Measurements from ENCODE around the gene GRIN2A.

Gene GRIN2A

GRCh38 chr16:10130538-10130937, 51.7 kb downstream of the GRIN2A start:
- no peak for DNase-seq (ENCODE audit: low read depth in 2 of 2)

DNA sequence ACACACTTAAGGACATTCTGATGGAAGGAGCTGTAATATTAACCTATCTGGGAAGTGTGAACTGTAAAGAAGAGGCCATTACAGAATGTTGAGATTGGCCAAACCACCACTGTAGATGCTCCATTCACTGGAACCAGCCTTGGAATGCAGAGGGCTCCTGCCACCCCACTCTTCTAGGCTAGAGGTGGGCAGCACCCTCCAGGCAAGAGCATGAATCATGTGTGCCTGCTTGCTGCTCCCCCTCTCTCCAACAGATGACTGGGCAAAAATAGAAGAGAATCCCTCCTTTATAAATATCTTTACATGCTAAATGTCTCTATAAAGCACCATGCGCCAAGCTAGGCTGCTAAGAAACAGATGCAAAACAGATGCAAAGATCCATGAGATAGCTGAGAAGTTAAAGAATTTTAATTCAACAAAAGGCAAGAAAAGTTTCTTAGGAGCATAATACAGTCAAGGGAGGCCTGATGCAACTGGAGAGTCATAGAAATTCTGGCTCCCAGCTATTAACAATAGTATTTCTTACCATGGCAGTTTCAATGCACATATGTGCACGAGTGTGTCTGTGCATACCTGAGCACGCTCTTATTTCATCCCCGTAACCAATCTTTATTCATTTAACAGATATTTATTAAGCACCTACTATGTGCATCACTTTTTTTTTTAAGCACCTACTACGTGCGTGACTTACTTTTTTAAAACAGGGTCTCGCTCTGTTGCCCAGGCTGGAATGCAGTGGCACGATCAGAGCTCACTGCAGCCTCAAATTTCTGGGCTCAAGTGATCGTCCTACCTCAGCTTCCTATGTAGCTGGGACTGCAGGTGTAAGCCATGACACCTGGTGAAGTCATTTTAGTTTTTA, 53.6 kb downstream of the GRIN2A start:
- DNase-seq (ENCODE audit: low read depth in 2 of 2), result no peak

DNA sequence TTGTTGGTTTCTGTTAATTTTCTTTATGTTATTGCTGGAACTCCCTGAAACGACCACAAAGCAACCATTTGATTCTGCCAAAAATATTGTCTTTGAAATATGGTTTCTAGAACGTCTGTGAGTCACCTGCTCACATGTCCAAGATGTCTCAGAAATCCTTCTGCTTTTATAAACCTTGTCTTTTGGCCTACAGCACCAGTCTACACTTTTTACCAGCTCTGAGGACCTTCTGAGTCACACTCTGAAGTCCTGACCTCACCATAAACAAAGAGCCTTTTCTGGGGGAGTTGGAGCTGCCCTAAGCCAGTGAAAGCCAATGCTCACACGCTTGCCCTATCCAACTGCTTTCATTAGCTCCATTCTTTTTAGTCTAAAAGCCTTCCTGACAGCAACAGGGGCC, 55.5 kb downstream of the GRIN2A start:
- no peak for DNase-seq (ENCODE audit: low read depth in 2 of 2)

DNA sequence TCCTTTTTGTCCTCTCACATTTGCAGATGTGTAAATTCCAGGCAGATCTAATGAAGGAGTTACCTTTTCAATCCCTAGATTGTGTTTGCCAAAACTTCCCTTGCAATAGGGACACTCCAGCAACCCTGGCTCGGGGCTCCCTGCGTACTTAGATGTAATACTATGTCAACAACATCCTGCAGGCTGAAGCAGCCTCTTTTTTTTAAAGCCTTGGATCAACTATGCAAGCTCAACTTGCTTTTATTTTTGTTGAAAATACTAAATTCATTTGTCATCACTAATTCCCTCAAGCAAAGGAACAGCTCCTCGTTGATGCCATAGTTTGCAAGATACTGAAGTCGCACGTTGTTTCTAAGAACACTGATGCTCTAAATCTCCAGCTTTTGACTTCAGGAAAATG, 59.1 kb downstream of the GRIN2A start:
- no peak for DNase-seq (ENCODE audit: low read depth in 2 of 2)

DNA sequence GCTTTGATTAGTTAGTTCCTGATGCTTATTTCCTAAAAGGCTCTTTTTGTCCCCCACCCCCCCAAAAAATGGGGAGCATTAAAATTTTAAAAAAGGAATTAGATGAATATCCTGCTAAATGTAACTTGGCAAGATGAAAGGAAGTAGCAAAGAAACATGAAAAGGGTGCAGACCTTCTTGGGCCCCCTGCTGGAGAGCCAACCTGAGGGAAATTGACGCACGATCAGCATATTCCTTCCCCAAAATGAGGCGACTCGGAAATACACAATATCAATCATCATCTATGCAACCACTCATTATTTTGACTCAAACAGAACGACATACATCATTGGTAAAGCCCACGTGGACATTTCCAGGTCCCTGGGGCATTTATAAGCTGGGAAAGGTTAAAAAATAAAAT, 59.7 kb downstream of the GRIN2A start:
- DNase-seq (ENCODE audit: low read depth in 2 of 2), result no peak

DNA sequence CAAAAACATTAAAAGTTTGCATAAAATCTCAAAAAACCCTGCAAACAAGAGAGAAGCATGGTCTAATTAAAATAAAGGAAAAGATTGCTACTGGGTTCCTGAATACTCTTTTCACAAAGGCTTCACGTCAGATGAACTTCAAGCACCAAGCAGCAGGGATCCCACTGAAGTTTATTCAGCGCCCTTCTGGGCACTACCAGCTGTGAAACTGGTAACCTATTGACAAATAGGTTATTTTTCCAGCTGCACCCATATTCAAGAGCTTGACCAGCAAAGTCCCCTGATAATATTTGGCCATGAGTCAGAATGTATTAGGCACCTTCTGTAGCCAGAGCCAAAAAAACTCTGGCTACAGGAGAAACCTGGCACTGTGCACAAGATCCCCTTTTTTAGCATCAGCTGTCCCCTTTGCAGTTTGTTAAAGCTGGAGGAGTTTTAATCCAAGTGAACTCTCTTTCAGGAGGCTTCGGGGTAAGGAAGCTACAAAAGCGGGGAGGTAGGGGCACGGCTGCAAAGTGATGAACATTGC, 60.3 kb downstream of the GRIN2A start:
- no peak for DNase-seq (ENCODE audit: low read depth in 2 of 2)

GRCh38 chr16:10121491-10121890, 60.7 kb downstream of the GRIN2A start:
- DNase-seq (ENCODE audit: low read depth in 2 of 2), result no peak

DNA sequence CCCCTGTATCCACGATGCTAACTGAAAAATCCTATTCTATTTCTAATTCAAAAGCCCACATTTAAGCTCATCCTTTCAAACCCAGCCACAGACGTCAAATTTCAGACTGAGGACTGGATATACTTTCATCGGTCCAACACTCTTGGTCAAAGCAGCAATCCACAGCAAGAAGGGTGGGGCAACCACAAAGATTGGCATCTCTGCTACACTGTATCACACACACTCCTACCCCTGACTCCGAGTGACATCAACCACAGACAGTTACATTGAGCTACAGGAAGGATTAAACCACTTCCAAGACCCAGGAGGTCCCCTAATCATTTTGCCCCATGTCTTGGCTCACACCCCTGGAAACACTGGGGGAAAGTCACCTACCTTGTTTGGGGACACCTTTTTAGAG, 61.3 kb downstream of the GRIN2A start:
- DNase-seq (ENCODE audit: low read depth in 2 of 2), result no peak

DNA sequence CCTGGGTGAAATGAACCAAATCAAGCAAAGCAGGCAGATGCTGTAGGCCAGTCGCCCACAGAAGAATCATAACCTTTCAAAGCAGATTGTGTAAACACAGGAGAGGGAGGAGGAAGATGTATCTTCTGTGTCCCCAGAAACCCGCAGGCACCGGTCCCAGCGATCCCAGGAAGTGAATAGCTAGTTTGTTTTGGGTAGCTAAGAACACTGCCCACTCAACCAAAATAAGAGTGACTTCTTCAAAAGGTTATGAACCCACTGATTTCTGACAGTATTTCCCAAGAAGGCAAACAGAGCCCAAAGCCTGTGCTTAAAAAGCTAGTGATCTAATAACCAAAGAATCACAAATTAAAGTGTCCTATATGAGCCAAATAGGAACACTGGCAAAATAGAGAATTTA, 67.8 kb downstream of the GRIN2A start:
- DNase-seq (ENCODE audit: low read depth in 2 of 2), result no peak

GRCh38 chr16:10113248-10113647, 69.0 kb downstream of the GRIN2A start:
- no peak for DNase-seq (ENCODE audit: low read depth in 2 of 2)

GRCh38 chr16:10112021-10112420, 70.2 kb downstream of the GRIN2A start:
- no peak for DNase-seq (ENCODE audit: low read depth in 2 of 2)

DNA sequence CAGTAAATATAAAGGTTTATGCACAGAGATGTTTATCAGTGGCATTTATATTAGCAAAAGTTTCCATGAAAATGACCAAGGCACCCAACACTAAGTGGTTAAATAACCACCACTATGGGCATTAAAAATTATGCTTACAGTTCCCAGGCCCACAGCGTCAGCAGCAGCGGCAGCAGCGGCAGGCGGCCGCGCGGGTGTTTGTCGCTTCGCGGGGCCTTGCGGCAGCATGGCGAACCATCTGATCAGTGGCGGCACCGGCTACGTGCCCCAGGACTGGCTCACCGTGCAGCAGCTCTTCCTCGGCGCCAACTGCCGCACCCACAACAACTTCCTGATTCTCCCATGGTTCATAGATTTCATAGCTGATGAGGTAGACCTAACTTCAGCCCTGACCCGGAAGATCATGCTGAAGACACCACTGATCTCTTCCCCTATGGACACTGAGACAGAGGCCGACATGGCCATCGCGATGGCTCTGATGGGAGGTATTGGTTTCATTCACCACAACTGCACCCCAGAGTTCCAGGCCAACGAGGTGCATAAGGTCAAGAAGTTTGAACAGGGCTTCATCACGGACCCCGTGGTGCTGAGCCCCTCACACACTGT, 71.0 kb downstream of the GRIN2A start:
- no peak for DNase-seq (ENCODE audit: low read depth in 2 of 2)

DNA sequence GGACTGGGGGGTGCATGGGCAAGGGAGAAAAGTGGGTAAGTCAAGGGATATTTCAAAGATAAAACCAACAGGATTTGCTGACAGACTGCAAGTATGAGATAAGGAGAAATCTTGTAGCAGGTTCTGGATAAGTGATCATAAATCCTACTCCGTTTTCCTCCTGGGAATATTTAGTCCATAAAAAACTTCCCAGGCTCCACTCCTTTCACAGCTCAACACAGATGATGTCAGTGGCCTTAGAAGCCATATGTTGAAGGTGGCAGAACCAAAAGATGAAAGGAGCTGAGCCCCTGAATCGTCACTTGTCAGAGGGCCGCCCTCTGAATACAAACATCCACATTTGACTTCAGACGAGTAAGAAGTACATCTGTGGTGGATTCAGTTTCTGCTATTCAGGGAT, 71.7 kb downstream of the GRIN2A start:
- DNase-seq (ENCODE audit: low read depth in 2 of 2), result no peak

- DNase-seq (ENCODE audit: low read depth in 2 of 2), result no peak
Observed at GRCh38 chr16:10107081-10107480, 75.1 kb downstream of the GRIN2A start.

DNA sequence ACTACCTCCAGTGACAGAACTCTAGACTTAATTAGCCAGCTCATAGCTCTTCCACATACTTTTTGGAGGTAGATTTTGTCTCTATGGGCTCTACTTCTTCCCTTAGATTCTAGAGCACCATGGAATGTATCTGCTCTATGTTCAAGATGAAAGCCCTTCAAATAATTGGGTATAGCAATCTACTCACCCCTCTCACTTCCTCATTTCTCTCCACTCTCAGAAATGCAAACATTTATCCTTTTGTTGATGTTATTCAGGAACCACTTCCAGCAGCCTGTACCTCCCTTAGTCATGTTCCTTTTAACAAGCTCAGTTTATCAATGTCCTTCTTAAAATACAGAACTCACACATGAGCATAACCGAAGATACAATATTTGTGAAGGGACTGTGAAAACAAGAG, 78.5 kb downstream of the GRIN2A start:
- no peak for DNase-seq (ENCODE audit: low read depth in 2 of 2)

- no peak for DNase-seq (ENCODE audit: low read depth in 2 of 2)
Observed at GRCh38 chr16:10103118-10103517, 79.1 kb downstream of the GRIN2A start.

DNA sequence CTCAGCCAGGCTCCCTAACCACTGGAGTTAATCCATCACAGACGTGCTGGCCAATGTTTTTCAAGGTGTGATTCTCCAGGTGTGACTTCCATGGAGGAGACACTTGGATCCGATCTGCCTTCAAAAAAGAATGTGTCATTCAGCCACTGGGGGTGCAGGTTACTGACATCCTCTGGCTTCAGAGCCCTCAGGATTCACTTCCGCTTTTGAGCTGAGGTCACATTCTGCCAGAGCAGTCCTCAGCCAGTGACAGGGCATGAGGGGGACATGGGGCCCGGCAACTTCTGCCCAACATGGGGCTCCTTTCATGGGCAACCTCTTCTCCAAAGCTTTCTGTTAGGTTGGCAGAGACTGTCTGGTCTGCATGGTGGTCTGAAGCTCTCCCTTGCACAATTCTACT, 81.4 kb downstream of the GRIN2A start:
- DNase-seq (ENCODE audit: low read depth in 2 of 2), result no peak

GRCh38 chr16:10098991-10099390, 83.2 kb downstream of the GRIN2A start:
- DNase-seq (ENCODE audit: low read depth in 2 of 2), result no peak

DNA sequence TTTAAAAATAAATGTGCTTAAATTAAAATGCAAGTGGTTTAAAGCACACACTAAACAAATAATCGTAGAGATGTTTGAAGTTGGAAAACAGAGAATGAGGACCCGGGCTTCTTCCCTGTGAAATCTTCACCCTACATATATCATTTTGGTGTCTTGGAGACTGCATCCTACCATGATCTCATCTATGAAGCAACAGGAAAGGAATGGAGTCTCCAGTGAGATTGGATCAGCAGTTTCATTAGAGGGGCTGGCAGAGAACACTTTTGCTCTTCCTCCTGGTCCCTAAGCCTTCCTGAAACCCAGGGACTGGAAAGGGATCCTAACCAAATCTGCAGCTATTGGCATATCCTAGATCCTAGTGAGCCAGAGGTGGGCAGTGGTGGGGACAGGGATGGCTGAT, 85.0 kb downstream of the GRIN2A start:
- DNase-seq (ENCODE audit: low read depth in 2 of 2), result no peak

DNA sequence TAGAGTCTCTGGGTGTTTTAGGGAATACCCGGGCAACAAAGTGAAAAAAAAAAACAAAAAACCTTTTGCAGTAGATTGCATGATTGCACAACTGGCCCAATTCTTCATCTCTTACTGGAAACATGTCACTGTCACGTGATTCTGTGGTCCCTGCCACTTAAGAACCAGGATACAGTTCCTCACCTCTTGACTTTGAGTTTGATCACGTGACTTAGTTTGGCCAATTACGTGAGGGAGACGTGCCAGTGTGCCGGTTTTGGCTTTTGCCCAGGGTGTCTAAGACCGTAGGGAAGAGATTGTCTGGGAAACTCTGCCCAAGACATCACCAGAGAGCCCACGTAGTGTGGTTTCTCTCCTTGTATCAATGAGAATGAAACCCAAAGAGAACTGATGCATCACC, 88.7 kb downstream of the GRIN2A start:
- no peak for DNase-seq (ENCODE audit: low read depth in 2 of 2)

GRCh38 chr16:10090816-10091215, 91.4 kb downstream of the GRIN2A start:
- no peak for DNase-seq (ENCODE audit: low read depth in 2 of 2)

- no peak for DNase-seq (ENCODE audit: low read depth in 2 of 2)
Observed at GRCh38 chr16:10088380-10088793, 93.8 kb downstream of the GRIN2A start.

- no peak for DNase-seq (ENCODE audit: low read depth in 2 of 2)
Observed at GRCh38 chr16:10087151-10087550, 95.1 kb downstream of the GRIN2A start.
